Subcutaneous abdominal adipose tissue (tissue), 5 donors: ENCODE data around the gene NEK6.

Source experiments
- H3K27ac ChIP-seq: one replicate; pipeline ENCODE4 v1.7.0; 2013; ENCODE audit warnings: low read depth, mild to moderate bottlenecking, inconsistent platforms, low read length, moderate library complexity
- H3K27me3 ChIP-seq, 5 donors: one replicate each; pipeline ENCODE4 v1.7.0; 2013; ENCODE audit warnings: low read length in 5 of 5, inconsistent platforms in 1 of 5; ENCODE audit not compliant: control insufficient read depth in 5 of 5, insufficient read depth in 4 of 5
- H3K36me3 ChIP-seq, 5 donors: one replicate each; pipeline ENCODE4 v1.7.0; 2013; ENCODE audit warnings: low read length in 5 of 5; ENCODE audit not compliant: control insufficient read depth in 5 of 5, insufficient read depth in 5 of 5
- H3K4me1 ChIP-seq, 5 donors: one replicate each; pipeline ENCODE4 v1.7.0; 2013; ENCODE audit warnings: low read length in 5 of 5, mild to moderate bottlenecking in 3 of 5, moderate library complexity in 1 of 5; ENCODE audit not compliant: control insufficient read depth in 5 of 5, insufficient read depth in 5 of 5
- H3K4me3 ChIP-seq, 5 donors: one replicate each; pipeline ENCODE4 v1.7.0; 2013; ENCODE audit warnings: low read length in 5 of 5, low read depth in 1 of 5
- H3K9ac ChIP-seq, 5 donors: one replicate each; pipeline ENCODE4 v1.7.0; 2013; ENCODE audit warnings: low read length in 5 of 5, mild to moderate bottlenecking in 4 of 5, moderate library complexity in 3 of 5
- H3K9me3 ChIP-seq, 5 donors: one replicate each; pipeline ENCODE4 v1.7.0; 2013; ENCODE audit warnings: low read length in 5 of 5; ENCODE audit not compliant: control insufficient read depth in 5 of 5
- donor health status: healthy.
- donor health status: healthy.
- donor health status: healthy.
- donor health status: healthy.
- donor health status: healthy.

NEK6 gene

DNA sequence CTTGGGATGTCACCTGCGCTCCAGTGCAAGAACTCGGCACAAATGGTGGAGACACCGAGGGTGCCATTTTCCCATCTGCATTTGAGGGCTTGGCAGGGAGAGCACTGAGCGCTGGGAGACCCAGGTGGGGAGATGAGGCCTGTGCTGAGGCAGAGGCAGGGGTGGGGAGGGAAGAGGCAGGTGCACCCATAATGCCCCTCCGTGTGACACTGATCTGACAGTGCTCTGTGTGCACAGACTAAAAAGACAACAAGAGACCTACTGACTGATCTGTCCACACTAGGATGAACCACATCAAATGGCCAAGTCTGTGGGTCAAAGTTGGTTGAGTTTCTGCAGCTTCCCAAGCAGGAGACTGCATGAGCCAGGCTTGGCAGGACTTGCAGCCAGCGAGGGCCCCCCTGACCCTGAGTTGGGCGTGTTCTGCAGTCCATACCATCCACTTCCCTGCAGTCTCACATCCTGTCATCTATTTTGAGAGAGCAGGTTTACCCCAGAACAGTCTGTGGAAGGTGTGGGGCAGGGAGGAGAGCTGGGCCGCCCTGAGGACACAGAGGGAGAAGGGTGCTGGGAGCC lies 41.9 kb downstream of the NEK6 start:
- no peaks in the 10 kb centered on the region for H3K27me3 ChIP-seq
- no peak overlapping the region for H3K9ac ChIP-seq
- no peak overlapping the region for H3K4me3 ChIP-seq
- peaks cover 13 to 57% (median 48%) of the 10 kb centered on the region in 5 donors for H3K4me1 ChIP-seq
- no peaks in the 10 kb centered on the region for H3K9me3 ChIP-seq
- H3K36me3 ChIP-seq = peaks cover 3 to 39% (median 30%) of the 10 kb centered on the region in 5 donors
- no peak overlapping the region for H3K27ac ChIP-seq

DNA sequence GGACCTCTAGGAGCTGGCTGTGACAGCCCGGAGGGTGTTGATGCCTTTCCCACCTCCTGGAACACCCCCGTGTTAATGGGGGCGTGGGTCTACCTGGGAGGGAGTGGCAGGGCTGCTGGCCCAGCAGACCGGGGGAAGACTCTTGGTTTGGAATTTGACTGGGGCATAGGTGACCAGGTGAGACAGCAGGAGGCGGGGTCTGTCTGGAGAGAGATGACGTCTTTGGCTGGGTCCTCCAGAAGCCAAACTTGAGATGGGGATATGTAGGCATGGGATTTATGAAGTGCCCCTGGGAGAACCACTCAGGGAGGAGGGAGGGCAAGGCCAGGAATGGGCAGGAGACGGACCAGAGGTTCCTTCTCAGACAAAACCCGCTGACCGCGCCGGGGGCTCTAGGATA lies 42.6 kb downstream of the NEK6 start:
- no peak overlapping the region for H3K9ac ChIP-seq
- peaks cover 4 to 39% (median 30%) of the 10 kb centered on the region in 5 donors for H3K36me3 ChIP-seq
- H3K9me3 ChIP-seq = no peaks in the 10 kb centered on the region
- H3K4me3 ChIP-seq = no peak overlapping the region
- H3K27ac ChIP-seq = no peak overlapping the region
- H3K4me1 ChIP-seq = peaks cover 13 to 50% (median 44%) of the 10 kb centered on the region in 5 donors
- H3K27me3 ChIP-seq = no peaks in the 10 kb centered on the region

DNA sequence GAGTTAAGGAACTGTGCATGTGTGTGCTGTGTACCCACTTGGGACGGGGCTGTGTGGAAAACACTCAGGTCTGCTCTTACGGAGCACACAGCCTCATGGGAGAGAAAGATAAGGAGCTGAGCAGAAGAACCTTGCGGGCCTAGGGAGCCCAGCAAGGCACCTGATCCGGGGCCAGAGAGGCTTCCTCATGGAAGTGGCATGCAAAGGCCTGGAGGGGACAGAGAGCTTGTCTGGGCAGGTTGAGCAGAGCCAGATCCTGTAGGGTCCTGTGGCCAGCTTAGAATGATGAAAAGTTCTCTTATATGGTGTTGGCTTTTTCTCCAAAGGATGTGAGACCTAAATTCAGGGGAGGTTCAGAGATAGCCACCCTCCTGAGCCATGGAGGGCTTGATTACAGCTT lies 45.2 kb downstream of the NEK6 start:
- no peak overlapping the region for H3K4me3 ChIP-seq

DNA sequence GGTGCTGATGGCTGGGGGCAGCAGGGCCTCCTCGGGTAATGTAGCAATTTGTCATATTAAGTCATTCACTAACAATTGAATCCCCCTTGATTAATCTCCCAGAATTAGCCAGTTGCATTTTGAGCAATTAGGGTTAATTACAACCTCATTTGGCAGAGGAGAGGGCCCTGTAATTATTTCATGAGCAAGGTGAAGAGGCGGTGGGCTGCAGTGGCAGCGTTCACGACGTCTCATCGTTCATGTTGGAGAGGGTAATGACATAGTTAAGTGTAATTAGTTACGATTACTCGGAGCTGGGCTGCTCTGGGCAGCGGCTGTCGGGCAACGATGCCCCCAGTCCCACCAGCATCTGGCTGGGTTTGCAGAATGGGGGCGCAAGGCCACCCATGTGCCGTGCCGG lies 46.0 kb downstream of the NEK6 start:
- no peak overlapping the region for H3K4me3 ChIP-seq
- peaks cover 2 to 17% (median 12%) of the 10 kb centered on the region in 5 donors for H3K4me1 ChIP-seq
- H3K27ac ChIP-seq = no peak overlapping the region
- H3K27me3 ChIP-seq = no peaks in the 10 kb centered on the region
- H3K9me3 ChIP-seq = no peaks in the 10 kb centered on the region
- H3K9ac ChIP-seq = no peak overlapping the region
- peaks cover 4 to 46% (median 41%) of the 10 kb centered on the region in 5 donors for H3K36me3 ChIP-seq

More for the DNA sequence above, 45.2 kb downstream of the NEK6 start:
- Histone ChIP-seq H3K27me3 (no peaks in the 10 kb centered on the region), H3K9ac (no peak overlapping the region), H3K4me1 (peaks cover 2 to 24% (median 18%) of the 10 kb centered on the region in 5 donors), H3K27ac (no peak overlapping the region), H3K36me3 (peaks cover 4 to 43% (median 38%) of the 10 kb centered on the region in 5 donors), H3K9me3 (no peaks in the 10 kb centered on the region)

DNA sequence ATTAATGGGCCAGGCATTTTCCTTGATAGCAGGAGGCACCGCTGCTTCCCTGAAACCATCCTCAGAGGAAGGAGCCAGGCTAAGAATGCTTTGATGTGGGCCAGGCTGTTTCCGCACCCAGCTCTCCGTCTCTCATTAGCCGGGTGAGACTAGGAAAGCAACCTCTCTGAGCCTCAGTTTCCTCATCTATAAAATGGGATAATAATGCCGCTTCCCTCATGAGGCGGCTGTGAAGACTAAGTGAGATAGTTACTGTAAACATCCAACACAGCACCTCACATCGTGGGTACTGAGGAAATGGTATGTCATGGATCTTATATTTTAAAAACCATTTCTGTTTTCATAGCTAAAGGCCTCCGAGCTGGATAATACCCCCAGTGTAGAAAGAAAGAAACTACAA lies 46.5 kb downstream of the NEK6 start:
- no peak overlapping the region for H3K27ac ChIP-seq
- no peak overlapping the region for H3K4me3 ChIP-seq
- H3K9me3 ChIP-seq = no peaks in the 10 kb centered on the region
- H3K4me1 ChIP-seq = peaks cover 2 to 12% (median 6%) of the 10 kb centered on the region in 5 donors
- no peaks in the 10 kb centered on the region for H3K27me3 ChIP-seq
- H3K36me3 ChIP-seq = peaks cover 4 to 51% (median 44%) of the 10 kb centered on the region in 5 donors
- H3K9ac ChIP-seq = no peak overlapping the region

DNA sequence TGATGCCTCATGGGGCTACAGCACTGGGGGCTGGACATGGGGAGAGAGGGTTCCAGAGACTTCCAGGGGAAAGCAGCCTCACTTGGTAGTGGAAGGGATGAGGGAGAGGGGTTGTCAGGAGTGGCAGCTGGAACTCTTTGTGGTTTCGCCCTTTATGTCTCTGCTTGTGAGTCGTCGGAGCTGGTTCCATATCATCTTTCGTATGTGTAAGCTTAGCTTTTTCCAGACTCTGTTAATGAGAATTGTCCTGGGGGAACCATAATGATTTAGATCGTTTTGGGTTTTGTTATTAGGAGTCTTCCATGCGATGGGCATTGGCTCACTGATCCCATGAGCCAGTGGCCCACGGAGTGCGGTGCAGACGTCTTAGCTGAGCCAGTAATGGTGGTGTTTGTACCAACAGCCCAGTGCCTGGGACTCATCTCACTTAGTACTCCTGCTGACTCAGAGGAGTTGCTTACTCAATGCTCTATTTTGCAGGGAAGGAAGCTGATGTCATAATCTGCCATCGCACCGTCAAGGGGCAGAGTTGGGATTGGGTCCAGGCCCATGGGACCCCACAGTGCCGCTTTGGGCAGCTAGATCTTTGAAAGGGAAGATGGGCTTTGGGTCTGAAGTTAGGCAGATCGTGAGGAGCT lies 48.5 kb downstream of the NEK6 start:
- Histone ChIP-seq H3K27ac (no peak overlapping the region), H3K4me1 (no peaks in the 10 kb centered on the region), H3K27me3 (no peaks in the 10 kb centered on the region), H3K4me3 (no peak overlapping the region), H3K9me3 (no peaks in the 10 kb centered on the region), H3K36me3 (peaks cover 4 to 62% (median 50%) of the 10 kb centered on the region in 5 donors), H3K9ac (no peak overlapping the region)

DNA sequence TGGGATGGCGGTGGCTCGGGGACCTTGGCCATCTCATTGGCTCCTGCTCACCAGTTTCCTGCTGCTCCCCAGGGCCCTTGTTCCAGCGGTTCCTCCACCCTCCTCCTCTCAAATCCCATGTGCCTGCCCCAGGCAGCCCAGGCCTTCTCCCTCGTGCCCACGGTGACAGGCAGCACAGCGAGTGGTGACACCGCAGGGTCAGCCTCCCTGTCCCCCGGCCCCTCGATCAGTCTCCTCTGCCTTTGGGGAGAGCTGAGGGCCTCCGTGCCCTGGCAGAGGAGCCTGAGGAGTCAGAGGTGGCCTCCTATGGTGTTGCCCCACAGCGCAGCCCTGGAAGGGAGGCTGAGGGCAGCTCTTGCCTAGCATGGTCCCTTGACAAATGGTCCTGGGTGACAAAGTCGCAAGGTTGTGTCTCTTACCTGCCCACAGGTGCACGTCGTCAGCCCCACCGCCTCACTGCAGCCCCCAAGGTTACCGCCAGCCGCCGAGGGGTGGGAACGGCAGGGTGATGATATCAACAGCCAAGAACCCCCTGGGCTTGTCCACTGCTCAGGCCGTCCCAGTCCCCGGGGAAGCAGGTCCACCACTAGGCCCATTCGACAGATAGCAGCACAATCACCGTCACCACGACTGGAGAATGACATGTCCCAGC lies 49.8 kb downstream of the NEK6 start:
- Histone ChIP-seq H3K4me3 (no peak overlapping the region), H3K36me3 (peaks cover 4 to 54% (median 42%) of the 10 kb centered on the region in 5 donors), H3K27me3 (no peaks in the 10 kb centered on the region), H3K9me3 (no peaks in the 10 kb centered on the region), H3K4me1 (no peaks in the 10 kb centered on the region), H3K9ac (no peak overlapping the region), H3K27ac (no peak overlapping the region)

DNA sequence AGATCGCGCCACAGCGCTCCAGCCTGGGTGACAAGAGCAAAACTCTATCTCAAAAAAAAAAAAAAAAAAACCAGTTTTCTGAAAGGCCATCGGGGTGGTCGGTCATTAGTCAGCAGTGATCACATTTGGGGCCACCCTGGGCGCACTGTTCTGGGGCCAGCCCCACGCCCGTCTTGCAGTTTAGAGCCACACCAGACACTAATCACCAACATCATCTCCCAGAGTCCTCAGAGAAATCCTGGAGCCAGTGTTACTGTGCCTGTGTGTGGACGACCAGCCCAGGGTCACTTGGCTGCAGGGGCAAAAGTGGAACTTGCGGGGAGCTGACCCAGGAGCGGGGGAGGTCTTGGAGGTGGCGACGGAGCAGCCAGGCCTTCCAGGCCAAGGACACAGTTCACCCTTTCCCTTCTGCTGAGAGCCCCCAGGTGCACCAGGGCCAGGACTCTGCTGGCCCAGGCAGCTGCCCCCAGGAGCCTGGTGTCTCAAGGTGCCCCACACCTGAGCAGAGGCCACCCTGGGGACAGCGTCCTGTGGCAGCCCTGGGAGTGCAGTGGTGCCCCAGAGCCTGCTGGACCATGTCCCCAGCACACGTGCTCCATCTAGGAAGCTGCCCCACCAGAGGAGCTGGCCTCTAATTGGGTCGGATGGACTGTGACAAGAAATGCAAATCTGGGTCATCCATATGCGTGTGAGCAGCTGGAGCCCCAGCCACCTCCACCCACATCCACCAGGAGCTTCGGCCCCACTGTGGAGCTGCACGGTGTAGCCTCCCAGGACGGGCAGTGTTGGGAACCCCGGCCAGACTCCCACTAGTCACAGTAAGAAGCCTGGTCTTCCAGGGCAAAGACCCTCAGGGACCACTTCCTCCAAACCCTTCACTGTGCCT lies 51.1 kb downstream of the NEK6 start:
- Histone ChIP-seq H3K36me3 (peaks cover 4 to 52% (median 35%) of the 10 kb centered on the region in 5 donors), H3K27me3 (no peaks in the 10 kb centered on the region), H3K9me3 (no peaks in the 10 kb centered on the region), H3K4me3 (no peak overlapping the region), H3K4me1 (no peaks in the 10 kb centered on the region), H3K9ac (no peak overlapping the region), H3K27ac (no peak overlapping the region)

DNA sequence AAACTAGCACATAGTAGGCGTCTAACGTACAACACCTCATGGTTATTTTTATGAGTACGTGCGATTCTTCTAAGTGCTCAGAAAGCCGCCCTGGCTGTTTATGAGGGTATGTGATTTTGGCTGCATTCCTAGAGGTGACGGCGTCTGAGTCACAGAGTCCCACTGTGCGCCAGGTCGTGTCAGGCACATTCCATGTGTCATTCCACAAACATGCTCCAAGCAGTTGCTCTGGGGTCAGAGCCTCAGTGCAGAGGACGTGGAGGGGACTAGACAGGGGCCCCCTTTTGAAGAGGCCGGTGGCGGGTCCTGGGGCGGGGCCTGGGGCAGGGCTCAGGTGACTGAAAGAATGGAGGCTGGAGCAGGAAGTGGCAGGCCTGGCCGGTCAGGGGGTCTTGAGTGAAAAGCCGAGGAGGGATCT lies 51.9 kb downstream of the NEK6 start:
- Histone ChIP-seq H3K27me3 (no peaks in the 10 kb centered on the region), H3K4me3 (no peak overlapping the region), H3K4me1 (no peaks in the 10 kb centered on the region), H3K27ac (no peak overlapping the region), H3K36me3 (peaks cover 0 to 56% (median 37%) of the 10 kb centered on the region in 5 donors), H3K9me3 (no peaks in the 10 kb centered on the region), H3K9ac (no peak overlapping the region)
